ENCODE results near the gene TRAFD1.
"Not testable (repeated sequence)": the region's sequence is repeated elsewhere in the genome, so short reads cannot be mapped to it uniquely, and the experiment has no call there.

Gene TRAFD1

GRCh38 chr12:112115259-112116045 lies 9.9 kb upstream of the TRAFD1 start:
- no peak for DNase-seq

- DNase-seq: peak; percentile 15
Measured at GRCh38 chr12:112116232-112117060, 8.9 kb upstream of the TRAFD1 start.

DNA sequence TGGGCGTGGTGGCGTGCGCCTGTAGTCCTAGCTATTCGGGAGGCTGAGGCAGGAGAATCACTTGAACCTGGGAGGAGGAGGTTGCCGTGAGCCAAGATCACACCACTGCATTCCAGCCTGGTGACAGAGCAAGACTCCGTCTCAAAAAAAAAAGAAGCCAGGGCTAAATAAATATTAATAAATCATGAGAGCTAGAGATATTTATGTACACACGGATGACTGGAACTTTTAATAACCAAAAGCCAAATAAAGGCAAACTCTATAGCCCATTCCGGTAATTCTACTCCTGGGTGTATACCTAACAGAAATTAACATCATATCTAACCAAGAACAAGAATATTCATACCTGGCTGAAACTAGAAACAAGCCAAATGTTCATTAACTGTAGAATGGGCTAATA lies 7.7 kb upstream of the TRAFD1 start:
- DNase-seq: no peak

DNA sequence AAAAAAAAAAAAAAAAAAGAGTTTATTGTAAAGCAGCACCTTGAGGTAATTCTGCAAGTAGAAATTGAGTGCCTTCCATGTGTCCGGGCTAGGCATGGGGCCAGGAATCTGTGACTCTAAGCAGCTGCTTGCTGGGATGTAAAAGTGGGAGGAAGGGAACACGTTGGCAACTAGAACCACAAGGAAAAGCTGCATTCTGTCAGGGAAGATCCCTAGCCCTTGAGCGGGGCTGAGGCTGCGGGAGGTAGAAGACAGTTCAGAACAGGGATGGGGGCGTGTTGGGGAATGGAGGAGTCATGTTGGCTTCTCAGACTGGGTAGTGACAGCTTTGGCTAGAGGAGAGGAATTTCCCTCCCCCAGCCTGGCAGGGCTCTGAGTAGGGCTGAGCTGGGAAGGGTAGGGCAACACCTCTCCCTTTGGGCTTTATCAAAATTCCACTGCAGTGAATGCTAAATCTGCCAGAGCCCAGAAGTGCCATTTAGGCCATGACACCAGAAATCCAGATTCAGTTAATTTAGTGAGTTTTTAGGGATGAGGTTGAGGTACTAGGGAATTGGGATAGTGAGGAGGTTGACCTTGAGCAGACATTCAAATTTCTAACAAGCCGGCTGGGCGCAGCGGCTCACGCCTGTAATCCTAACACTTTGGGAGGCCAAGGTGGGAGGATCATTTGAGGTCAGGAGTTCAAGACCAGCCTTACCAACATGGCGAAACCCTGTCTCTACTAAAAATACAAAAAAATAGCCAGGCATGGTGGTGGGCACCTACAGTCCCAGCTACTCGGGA lies 3.4 kb upstream of the TRAFD1 start:
- DNase-seq: no peak

GRCh38 chr12:112122823-112123690 lies 2.3 kb upstream of the TRAFD1 start:
- peak; percentile 42 for DNase-seq

DNA sequence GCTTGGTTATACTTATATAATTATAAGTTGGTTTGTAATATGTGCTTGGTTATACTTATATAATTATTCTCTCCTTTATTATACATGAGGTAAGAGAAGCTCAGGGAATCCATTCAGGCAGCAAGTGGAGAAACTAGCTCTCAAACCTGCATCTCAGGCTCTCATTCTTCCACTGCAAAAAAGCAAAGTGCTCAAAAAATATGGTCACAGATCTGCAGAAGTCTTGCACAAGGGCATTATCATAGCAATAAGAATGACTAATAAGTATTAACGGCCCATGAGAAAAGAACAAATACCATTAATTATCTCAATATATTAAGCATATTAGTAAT lies 476 bp upstream of the TRAFD1 start:
- DNase-seq: no peak

DNA sequence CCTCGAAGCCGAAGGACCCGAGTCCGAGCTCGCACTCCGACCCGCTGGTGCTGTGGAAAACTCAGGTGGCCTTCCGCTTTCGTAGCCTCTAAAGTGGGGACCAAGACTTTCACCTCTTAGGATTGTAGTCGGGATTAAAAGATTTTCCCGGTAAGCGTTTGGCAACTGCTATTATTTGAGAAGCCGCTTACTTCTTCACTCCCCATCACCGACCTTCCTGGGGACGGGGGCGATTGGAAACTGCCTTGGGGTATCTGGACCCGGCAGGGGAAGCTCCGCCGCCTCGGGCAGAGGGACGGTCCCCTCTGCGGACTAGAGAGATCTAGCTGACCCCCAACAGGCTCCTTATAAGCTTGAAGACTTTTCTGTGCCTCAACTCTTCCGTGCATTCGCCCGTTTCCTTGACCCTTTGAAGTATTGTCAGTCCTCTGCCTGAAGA lies 659 bp downstream of the TRAFD1 start:
- DNase-seq: no peak

DNA sequence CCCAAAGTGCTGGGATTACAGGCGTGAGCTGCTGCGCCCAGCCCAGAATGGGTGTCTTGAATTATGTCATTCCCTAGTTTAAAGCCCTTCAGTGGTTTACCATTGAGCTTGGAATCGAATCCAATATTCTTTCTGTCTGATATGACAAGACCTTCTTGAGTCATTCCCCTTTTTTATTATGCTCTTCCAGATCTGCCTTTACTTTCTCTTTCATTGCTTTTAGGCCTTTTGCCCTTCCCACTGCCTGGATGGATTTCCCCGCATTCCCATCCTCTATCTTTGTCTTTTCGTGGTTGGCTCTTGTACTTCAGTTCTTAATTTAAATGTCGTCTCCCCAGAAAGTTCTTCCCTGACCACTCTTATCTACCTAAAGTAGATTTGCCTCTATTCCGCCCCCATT lies 1.6 kb downstream of the TRAFD1 start:
- DNase-seq: no peak

DNA sequence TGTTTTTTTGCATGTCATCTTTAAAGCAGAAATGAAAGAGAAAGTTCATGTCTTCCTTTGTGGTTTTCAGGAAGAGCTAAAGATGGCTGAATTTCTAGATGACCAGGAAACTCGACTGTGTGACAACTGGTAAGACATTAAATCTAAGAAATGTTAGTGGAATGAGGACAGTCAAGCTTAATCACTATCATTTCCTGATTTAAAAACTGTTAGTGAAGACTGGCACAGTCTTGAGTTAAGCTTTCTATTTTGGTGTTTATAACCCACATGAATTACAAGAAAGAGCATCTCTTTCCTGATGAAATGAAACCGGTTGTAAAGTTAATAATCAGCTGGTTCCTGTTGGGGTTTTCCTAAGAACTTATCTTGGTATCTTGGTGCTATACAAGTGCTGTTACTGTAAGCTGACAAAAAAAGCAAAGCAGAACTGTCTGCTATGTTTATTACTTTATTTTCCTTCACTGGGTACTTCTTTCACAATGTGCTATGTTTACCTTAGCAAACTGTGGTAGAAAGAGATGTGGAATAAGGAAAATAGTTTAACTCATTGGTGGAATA lies 5.2 kb downstream of the TRAFD1 start:
- DNase-seq: no peak

DNA sequence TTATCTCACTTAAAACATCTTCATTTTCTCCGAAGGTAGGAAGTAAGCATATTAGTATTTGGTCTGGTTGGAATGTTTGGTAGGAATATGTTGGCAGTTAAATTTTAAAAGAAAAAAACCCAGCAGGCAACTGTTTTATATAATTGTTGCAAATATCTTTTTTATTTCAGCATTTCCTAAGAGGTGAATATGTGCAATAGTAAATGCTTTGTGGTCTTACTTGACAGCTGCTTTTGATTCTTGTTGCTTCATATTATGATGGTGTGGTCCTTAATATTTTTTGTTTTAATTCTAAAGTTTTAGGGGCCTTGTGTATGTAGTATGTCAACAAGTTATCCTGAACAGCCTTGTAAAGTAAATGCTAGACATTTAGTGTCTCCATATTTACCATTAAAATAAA lies 6.3 kb downstream of the TRAFD1 start:
- no peak for DNase-seq

GRCh38 chr12:112133418-112133817 lies 8.1 kb downstream of the TRAFD1 start:
- DNase-seq: no peak

GRCh38 chr12:112134731-112135130 lies 9.4 kb downstream of the TRAFD1 start:
- no peak for DNase-seq

DNA sequence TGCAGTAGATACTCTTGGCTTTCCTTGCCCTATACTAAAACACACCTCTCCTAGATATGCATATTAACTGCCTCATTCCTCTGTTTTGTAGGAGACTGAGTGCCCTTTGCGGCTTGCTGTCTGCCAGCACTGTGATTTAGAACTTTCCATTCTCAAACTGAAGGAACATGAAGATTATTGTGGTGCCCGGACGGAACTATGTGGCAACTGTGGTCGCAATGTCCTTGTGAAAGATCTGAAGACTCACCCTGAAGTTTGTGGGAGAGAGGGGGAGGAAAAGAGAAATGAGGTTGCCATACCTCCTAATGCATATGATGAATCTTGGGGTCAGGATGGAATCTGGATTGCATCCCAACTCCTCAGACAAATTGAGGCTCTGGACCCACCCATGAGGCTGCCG lies 15.4 kb downstream of the TRAFD1 start:
- DNase-seq: no peak

- DNase-seq: no peak
Measured at GRCh38 chr12:112146123-112146522, 20.8 kb downstream of the TRAFD1 start.

DNA sequence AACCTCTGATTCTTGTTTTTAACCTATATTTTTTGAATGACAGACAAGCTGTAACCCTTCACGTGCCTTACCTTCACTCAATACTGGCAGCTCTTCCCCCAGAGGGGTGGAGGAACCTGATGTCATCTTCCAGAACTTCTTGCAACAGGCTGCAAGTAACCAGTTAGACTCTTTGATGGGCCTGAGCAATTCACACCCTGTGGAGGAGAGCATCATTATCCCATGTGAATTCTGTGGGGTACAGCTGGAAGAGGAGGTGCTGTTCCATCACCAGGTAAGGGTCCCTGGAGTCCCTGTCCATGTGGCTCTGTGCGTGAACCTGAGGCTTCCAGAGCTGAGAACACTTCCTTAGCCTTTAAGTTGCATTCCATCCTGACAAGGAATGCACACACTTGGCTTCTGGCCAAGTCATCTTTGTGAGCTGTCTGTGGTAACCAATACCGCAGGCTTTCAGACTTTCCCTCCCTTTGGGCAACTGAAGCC lies 22.7 kb downstream of the TRAFD1 start:
- DNase-seq: no peak

DNA sequence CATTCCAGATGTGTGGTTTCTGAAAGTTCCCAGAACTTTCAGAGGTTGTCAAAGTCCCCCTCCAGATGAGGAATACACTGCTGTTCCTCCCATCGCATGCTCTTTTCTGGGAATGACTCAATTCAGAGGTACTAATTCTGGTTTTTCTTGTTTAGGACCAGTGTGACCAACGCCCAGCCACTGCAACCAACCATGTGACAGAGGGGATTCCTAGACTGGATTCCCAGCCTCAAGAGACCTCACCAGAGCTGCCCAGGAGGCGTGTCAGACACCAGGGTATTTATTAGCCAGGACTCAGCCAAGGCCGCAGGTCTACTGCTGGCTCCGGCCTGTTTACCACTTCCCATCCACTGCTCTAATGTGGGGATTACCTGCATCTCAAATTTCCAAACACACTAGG lies 24.2 kb downstream of the TRAFD1 start:
- DNase-seq: no peak

DNA sequence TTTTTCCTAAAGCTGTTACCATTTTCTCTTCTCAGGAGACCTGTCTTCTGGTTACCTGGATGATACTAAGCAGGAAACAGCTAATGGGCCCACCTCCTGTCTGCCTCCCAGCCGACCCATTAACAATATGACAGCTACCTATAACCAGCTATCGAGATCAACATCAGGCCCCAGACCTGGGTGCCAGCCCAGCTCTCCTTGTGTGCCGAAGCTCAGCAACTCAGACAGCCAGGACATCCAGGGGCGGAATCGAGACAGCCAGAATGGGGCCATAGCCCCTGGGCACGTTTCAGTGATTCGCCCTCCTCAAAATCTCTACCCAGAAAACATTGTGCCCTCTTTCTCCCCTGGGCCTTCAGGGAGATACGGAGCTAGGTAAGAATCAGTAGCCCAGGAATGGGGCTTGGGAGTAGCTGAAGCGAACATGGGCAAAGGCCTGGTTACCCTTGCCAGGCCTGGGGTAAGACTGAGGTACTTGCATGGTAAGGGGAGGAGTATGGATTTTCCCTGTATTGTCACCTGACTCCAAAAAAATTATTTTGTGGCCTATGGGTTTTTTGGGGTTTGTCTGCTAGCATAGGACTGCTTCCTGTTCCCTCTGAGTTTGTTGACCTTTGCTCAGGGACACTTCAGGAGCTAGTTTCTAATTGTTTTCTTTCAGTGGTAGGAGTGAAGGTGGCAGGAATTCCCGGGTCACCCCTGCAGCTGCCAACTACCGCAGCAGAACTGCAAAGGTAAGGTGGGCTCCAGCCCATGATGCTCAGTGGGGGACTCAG lies 26.6 kb downstream of the TRAFD1 start:
- no peak for DNase-seq

GRCh38 chr12:112153181-112153892 lies 28.0 kb downstream of the TRAFD1 start:
- no peak for DNase-seq

GRCh38 chr12:112153893-112154219 lies 28.5 kb downstream of the TRAFD1 start:
- DNase-seq: no peak

- not testable (repeated sequence) for DNase-seq
Measured at GRCh38 chr12:112158461-112159145, 33.2 kb downstream of the TRAFD1 start.
